Prostate gland (tissue), 1 donor: Measurements from ENCODE around the gene KLHL3.

Source experiments
- POLR2A ChIP-seq: fragments of 450-650 bp; IDR thresholded peaks from one replicate; pipeline ENCODE4 v1.6.1; 2016; ENCODE audit warnings: antibody characterized with exemption, mild to moderate bottlenecking
- POLR2AphosphoS5 ChIP-seq: sonication (generic); formaldehyde crosslinking; IDR thresholded peaks from one replicate; pipeline ENCODE4 v1.6.1; 2017; ENCODE audit warnings: antibody characterized with exemption

- TF ChIP-seq POLR2A (no peak), POLR2AphosphoS5 (no peak)
Measured at GRCh38 chr5:137760294-137760693, 24.4 kb upstream of the KLHL3 start.
